Loucy (cell line): ENCODE measurements around the gene POFUT1.

ENCODE experiments used
- EZH2phosphoT487 ChIP-seq: fragments of 200-600 bp; IDR thresholded peaks from 2 replicates; pipeline ENCODE4 v1.6.1; 2018; ENCODE audit warnings: antibody characterized with exemption, mild to moderate bottlenecking, moderate library complexity, borderline replicate concordance
- TF ChIP-seq, protein P1 (sequence below): fragments of 200-600 bp; sonication (generic); conservative IDR thresholded peaks from 2 replicates; pipeline ENCODE4 v1.5.1; 2014; ENCODE audit warnings: mild to moderate bottlenecking, antibody characterized with exemption, low read length

DNA sequence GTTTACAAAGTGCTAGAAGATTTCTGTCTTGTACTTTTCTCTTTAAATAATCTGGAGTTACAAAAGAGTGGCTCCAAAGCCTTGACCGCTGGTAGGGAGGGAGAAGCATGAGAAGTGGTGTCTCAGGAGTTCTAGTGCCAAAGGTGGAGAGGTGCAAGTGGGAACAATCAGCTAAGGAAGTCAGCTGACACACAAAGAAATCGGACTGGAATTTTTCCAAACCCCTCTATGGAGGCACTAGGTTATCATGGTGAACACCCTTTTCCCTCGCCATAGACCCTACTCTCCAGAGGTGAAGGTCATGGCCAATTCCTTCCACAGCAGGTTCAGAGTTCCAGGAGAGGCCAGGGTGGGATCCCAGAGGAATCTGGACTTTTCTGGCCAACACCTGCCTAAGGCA, 15.0 kb upstream of the POFUT1 start:
- TF ChIP-seq, protein P1, sequence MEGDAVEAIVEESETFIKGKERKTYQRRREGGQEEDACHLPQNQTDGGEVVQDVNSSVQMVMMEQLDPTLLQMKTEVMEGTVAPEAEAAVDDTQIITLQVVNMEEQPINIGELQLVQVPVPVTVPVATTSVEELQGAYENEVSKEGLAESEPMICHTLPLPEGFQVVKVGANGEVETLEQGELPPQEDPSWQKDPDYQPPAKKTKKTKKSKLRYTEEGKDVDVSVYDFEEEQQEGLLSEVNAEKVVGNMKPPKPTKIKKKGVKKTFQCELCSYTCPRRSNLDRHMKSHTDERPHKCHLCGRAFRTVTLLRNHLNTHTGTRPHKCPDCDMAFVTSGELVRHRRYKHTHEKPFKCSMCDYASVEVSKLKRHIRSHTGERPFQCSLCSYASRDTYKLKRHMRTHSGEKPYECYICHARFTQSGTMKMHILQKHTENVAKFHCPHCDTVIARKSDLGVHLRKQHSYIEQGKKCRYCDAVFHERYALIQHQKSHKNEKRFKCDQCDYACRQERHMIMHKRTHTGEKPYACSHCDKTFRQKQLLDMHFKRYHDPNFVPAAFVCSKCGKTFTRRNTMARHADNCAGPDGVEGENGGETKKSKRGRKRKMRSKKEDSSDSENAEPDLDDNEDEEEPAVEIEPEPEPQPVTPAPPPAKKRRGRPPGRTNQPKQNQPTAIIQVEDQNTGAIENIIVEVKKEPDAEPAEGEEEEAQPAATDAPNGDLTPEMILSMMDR: no peak
- no peak for TF ChIP-seq EZH2phosphoT487
